Measurements from ENCODE around the gene XK. TPM values are rescaled to one million over a fixed set of nuclear protein-coding genes. Genes with fewer than 3 reads are reported as not detected.

Gene XK
- total and polyA plus RNA-seq, 2 experiments from 2014 or later, result 2.2 to 7.2 TPM

GRCh38 chrX:37653397-37654085, 32.0 kb upstream of the XK start:
- Histone ChIP-seq H3K9me3 (ENCODE audit: low read depth) (no peaks in the 10 kb centered on the region), H3K4me1 (ENCODE audit: low read depth) (no peaks in the 10 kb centered on the region), H3K36me3 (no peaks in the 10 kb centered on the region), H3K4me3 (no peak overlapping the region), H3K27ac (no peak overlapping the region), H3K27me3 (no peaks in the 10 kb centered on the region)
- DNase-seq (ENCODE audit: low read depth in 1 of 2, low spot score in 1 of 2), result no peak
- TF ChIP-seq CTCF (IDR thresholded peaks at IDR 0.05; ENCODE audit: low read depth, low read length), result no peak

- H3K27ac ChIP-seq, result no peak overlapping the region
- H3K4me3 ChIP-seq, result no peak overlapping the region
- TF ChIP-seq CTCF (IDR thresholded peaks at IDR 0.05; ENCODE audit: low read depth, low read length), result no peak
- no peak for DNase-seq (ENCODE audit: low read depth in 1 of 2, low spot score in 1 of 2)
- H3K36me3 ChIP-seq, result no peaks in the 10 kb centered on the region
- no peaks in the 10 kb centered on the region for H3K4me1 ChIP-seq (ENCODE audit: low read depth)
- no peaks in the 10 kb centered on the region for H3K9me3 ChIP-seq (ENCODE audit: low read depth)
- H3K27me3 ChIP-seq, result no peaks in the 10 kb centered on the region
These were observed 27.1 kb upstream of the XK start for GRCh38 chrX:37658343-37659030.

- no peaks in the 10 kb centered on the region for H3K36me3 ChIP-seq
- H3K9me3 ChIP-seq (ENCODE audit: low read depth), result no peaks in the 10 kb centered on the region
- H3K27ac ChIP-seq, result no peak overlapping the region
- no peaks in the 10 kb centered on the region for H3K27me3 ChIP-seq
- no peak for DNase-seq (ENCODE audit: low read depth in 1 of 2, low spot score in 1 of 2)
- no peaks in the 10 kb centered on the region for H3K4me1 ChIP-seq (ENCODE audit: low read depth)
- no peak for TF ChIP-seq CTCF (IDR thresholded peaks at IDR 0.05; ENCODE audit: low read depth, low read length)
- no peak overlapping the region for H3K4me3 ChIP-seq
These were observed 26.5 kb upstream of the XK start for GRCh38 chrX:37659047-37659446.

GRCh38 chrX:37662181-37662580, 23.4 kb upstream of the XK start:
- Histone ChIP-seq H3K27me3 (no peaks in the 10 kb centered on the region), H3K4me3 (no peak overlapping the region), H3K4me1 (ENCODE audit: low read depth) (peaks cover 6% of the 10 kb centered on the region), H3K36me3 (no peaks in the 10 kb centered on the region), H3K9me3 (ENCODE audit: low read depth) (no peaks in the 10 kb centered on the region), H3K27ac (no peak overlapping the region)
- no peak for TF ChIP-seq CTCF (IDR thresholded peaks at IDR 0.05; ENCODE audit: low read depth, low read length)
- DNase-seq (ENCODE audit: low read depth in 1 of 2, low spot score in 1 of 2), result no peak

GRCh38 chrX:37666516-37666915, 19.1 kb upstream of the XK start:
- H3K27me3 ChIP-seq, result no peaks in the 10 kb centered on the region
- H3K4me1 ChIP-seq (ENCODE audit: low read depth), result peaks cover 6% of the 10 kb centered on the region
- no peaks in the 10 kb centered on the region for H3K36me3 ChIP-seq
- no peak overlapping the region for H3K4me3 ChIP-seq
- no peak for TF ChIP-seq CTCF (IDR thresholded peaks at IDR 0.05; ENCODE audit: low read depth, low read length)
- H3K9me3 ChIP-seq (ENCODE audit: low read depth), result no peaks in the 10 kb centered on the region
- peak overlapping the region; percentile 22 for H3K27ac ChIP-seq
- DNase-seq (ENCODE audit: low read depth in 1 of 2, low spot score in 1 of 2), result peak in 1 of 2 donors; percentile 31
